ENCODE results near the gene HRH2. TPM values are rescaled to one million over a fixed set of nuclear protein-coding genes. Genes with fewer than 3 reads are reported as not detected.

The HRH2 gene
- polyA plus RNA-seq, 1 donor (not counting 4 experiments of a cell fraction or from before 2014, with no cell fraction given): not detected

DNA sequence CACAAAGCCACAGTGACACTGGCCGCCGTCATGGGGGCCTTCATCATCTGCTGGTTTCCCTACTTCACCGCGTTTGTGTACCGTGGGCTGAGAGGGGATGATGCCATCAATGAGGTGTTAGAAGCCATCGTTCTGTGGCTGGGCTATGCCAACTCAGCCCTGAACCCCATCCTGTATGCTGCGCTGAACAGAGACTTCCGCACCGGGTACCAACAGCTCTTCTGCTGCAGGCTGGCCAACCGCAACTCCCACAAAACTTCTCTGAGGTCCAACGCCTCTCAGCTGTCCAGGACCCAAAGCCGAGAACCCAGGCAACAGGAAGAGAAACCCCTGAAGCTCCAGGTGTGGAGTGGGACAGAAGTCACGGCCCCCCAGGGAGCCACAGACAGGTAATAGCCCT, 26.1 kb downstream of the HRH2 start:
- TF ChIP-seq, protein P1, sequence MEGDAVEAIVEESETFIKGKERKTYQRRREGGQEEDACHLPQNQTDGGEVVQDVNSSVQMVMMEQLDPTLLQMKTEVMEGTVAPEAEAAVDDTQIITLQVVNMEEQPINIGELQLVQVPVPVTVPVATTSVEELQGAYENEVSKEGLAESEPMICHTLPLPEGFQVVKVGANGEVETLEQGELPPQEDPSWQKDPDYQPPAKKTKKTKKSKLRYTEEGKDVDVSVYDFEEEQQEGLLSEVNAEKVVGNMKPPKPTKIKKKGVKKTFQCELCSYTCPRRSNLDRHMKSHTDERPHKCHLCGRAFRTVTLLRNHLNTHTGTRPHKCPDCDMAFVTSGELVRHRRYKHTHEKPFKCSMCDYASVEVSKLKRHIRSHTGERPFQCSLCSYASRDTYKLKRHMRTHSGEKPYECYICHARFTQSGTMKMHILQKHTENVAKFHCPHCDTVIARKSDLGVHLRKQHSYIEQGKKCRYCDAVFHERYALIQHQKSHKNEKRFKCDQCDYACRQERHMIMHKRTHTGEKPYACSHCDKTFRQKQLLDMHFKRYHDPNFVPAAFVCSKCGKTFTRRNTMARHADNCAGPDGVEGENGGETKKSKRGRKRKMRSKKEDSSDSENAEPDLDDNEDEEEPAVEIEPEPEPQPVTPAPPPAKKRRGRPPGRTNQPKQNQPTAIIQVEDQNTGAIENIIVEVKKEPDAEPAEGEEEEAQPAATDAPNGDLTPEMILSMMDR (optimal IDR thresholded peaks at IDR 0.05 in 1 of 3, IDR thresholded peaks at IDR 0.05 in 1 of 3, conservative IDR thresholded peaks at IDR 0.05 in 1 of 3; ENCODE audit: extremely low read depth in 1 of 3, insufficient read depth in 2 of 3, low read length in 3 of 3): no peak
- TF ChIP-seq EZH2 (IDR thresholded peaks at IDR 0.05; ENCODE audit: low read length): no peak
- Histone ChIP-seq H3K4me3 (ENCODE audit: control insufficient read depth in 2 of 3, extremely low read depth in 1 of 3, insufficient read depth in 2 of 3, low read depth in 1 of 3, low read length in 3 of 3) (no peak overlapping the region), H4K20me1 (ENCODE audit: control insufficient read depth, extremely low read depth, insufficient read depth, low read length) (no peaks in the 10 kb centered on the region), H3K27me3 (ENCODE audit: control insufficient read depth, extremely low read depth, insufficient read depth, low read length) (peaks cover 30% of the 10 kb centered on the region), H3K9me1 (ENCODE audit: control insufficient read depth, extremely low read depth, insufficient read depth, low read length) (no peaks in the 10 kb centered on the region), H3K79me2 (ENCODE audit: control insufficient read depth, insufficient read depth, low read length) (no peaks in the 10 kb centered on the region), H3K9ac (ENCODE audit: control insufficient read depth, extremely low read depth, insufficient read depth, low read length) (no peak overlapping the region), H3K4me1 (ENCODE audit: control insufficient read depth, extremely low read depth, insufficient read depth, low read length) (no peaks in the 10 kb centered on the region), H3K9me3 (ENCODE audit: control insufficient read depth, low read depth, low read length) (no peaks in the 10 kb centered on the region), H3K4me2 (ENCODE audit: control insufficient read depth, extremely low read depth, insufficient read depth, low read depth, low read length) (no peak overlapping the region), H2AFZ (ENCODE audit: control insufficient read depth, low read length) (no peak overlapping the region), H3K27ac (ENCODE audit: control insufficient read depth, insufficient read depth, low read length) (no peak overlapping the region), H3K36me3 (ENCODE audit: control insufficient read depth in 2 of 2, extremely low read depth in 1 of 2, insufficient read depth in 2 of 2, low read length in 2 of 2) (no peaks in the 10 kb centered on the region)
- dilution Hi-C loops (cut with MboI; ENCODE audit: extremely low pct_ligation_motif_present, low sequenced_read_pairs): no loop called here
- DNase-seq (ENCODE audit: low read depth, low spot score) (no peak), FAIRE-seq (no peak)

DNA sequence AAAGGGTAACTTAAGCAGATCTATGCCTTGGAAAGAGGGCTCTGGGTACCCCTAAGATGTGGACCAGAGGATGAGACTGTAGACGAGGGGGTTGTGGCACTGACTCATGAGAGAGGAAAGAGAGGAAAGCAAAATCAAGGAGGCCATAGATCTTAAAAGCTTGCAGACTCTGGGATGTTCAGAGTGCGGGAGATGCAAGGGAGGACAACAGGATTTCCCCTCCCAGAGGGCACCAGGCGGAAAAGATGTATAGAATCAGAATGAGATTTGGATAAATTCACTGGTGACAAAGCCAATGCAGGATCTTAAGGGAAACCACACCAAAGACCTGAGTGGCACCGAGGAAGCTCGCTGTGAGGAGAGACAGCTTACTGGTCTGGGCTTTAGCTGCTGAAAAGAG, 27.1 kb downstream of the HRH2 start:
- Histone ChIP-seq H3K4me2 (ENCODE audit: control insufficient read depth, extremely low read depth, insufficient read depth, low read depth, low read length) (no peak overlapping the region), H3K27ac (ENCODE audit: control insufficient read depth, insufficient read depth, low read length) (no peak overlapping the region), H3K4me3 (ENCODE audit: control insufficient read depth in 2 of 3, extremely low read depth in 1 of 3, insufficient read depth in 2 of 3, low read depth in 1 of 3, low read length in 3 of 3) (no peak overlapping the region), H3K36me3 (ENCODE audit: control insufficient read depth in 2 of 2, extremely low read depth in 1 of 2, insufficient read depth in 2 of 2, low read length in 2 of 2) (no peaks in the 10 kb centered on the region), H3K79me2 (ENCODE audit: control insufficient read depth, insufficient read depth, low read length) (no peaks in the 10 kb centered on the region), H3K9me3 (ENCODE audit: control insufficient read depth, low read depth, low read length) (no peaks in the 10 kb centered on the region), H3K4me1 (ENCODE audit: control insufficient read depth, extremely low read depth, insufficient read depth, low read length) (no peaks in the 10 kb centered on the region), H3K9ac (ENCODE audit: control insufficient read depth, extremely low read depth, insufficient read depth, low read length) (no peak overlapping the region), H3K27me3 (ENCODE audit: control insufficient read depth, extremely low read depth, insufficient read depth, low read length) (peaks cover 30% of the 10 kb centered on the region), H2AFZ (ENCODE audit: control insufficient read depth, low read length) (no peak overlapping the region), H3K9me1 (ENCODE audit: control insufficient read depth, extremely low read depth, insufficient read depth, low read length) (no peaks in the 10 kb centered on the region), H4K20me1 (ENCODE audit: control insufficient read depth, extremely low read depth, insufficient read depth, low read length) (no peaks in the 10 kb centered on the region)
- DNase-seq (ENCODE audit: low read depth, low spot score) (no peak), FAIRE-seq (no peak)
- no peak for TF ChIP-seq EZH2 (IDR thresholded peaks at IDR 0.05; ENCODE audit: low read length)
- TF ChIP-seq, protein P1 (optimal IDR thresholded peaks at IDR 0.05 in 1 of 3, IDR thresholded peaks at IDR 0.05 in 1 of 3, conservative IDR thresholded peaks at IDR 0.05 in 1 of 3; ENCODE audit: extremely low read depth in 1 of 3, insufficient read depth in 2 of 3, low read length in 3 of 3): no peak
- dilution Hi-C loops (cut with MboI; ENCODE audit: extremely low pct_ligation_motif_present, low sequenced_read_pairs): no loop called here
